Liver (tissue), 3 donors: ENCODE measurements around the gene STK36.

Experiments used
- CTCF ChIP-seq: fragments of 150-350 bp; IDR thresholded peaks from 2 replicates; pipeline ENCODE4 v1.5.1; 2017; ENCODE audit warnings: improper control_type of control experiment, low read depth, low read length; ENCODE audit not compliant: missing input control
- EGR1 ChIP-seq, 2 donors: IDR thresholded peaks; 2 replicates each; pipeline ENCODE4 v1.6.1; 2016 to 2018; ENCODE audit warnings: antibody characterized with exemption in 2 of 2, low read depth in 2 of 2
- MAX ChIP-seq: IDR thresholded peaks from 2 replicates; pipeline ENCODE4 v1.6.1; 2016; ENCODE audit warnings: antibody characterized with exemption
- RAD21 ChIP-seq, 2 donors: IDR thresholded peaks; 2 replicates each; pipeline ENCODE4 v1.6.1; 2016; ENCODE audit warnings: antibody characterized with exemption in 2 of 2, mild to moderate bottlenecking in 2 of 2
- REST ChIP-seq: IDR thresholded peaks from 2 replicates; pipeline ENCODE4 v1.6.1; 2016; ENCODE audit warnings: antibody characterized with exemption, mild to moderate bottlenecking
- YY1 ChIP-seq: IDR thresholded peaks from 2 replicates; pipeline ENCODE4 v1.6.1; 2016; ENCODE audit warnings: antibody characterized with exemption, mild to moderate bottlenecking
- ZBTB33 ChIP-seq: IDR thresholded peaks from 2 replicates; pipeline ENCODE4 v1.6.1; 2016; ENCODE audit warnings: antibody characterized with exemption
- donor health status: healthy.
- donor health status: healthy.

GRCh38 chr2:218709908-218710307 lies 38.0 kb downstream of the STK36 start:
- TF ChIP-seq CTCF (no peak), ZBTB33 (no peak), RAD21 (IDR thresholded peaks at IDR 0.05) (no peak), MAX (no peak), YY1 (no peak), REST (no peak), EGR1 (IDR thresholded peaks at IDR 0.05; ENCODE audit: low read depth in 2 of 2) (no peak)
